Stimulated activated naive B cell treated with anti-CD40 and anti-IgM and Interleukin-4, amounts not matched to agents 10 μg/mL and 1 μg/mL and 100 μg/mL, for 72 hours (primary cell): ENCODE data around the gene GBA2.
A peak's percentile ranks its signal among the peaks of the same experiment; 100 is the strongest.

Source experiments
- ATAC-seq, 2 donors: fragments of 150-1000 bp; cut with Tn5 transposase; replicated peaks; 2 replicates each; pipeline ENCODE4 v1.10.0; 2021; ENCODE audit warnings: moderate library complexity in 1 of 2
- DNase-seq: peaks from one replicate; pipeline ENCODE4 v3.0.0; 2021
- H3K27ac Mint-ChIP-seq: one replicate; pipeline ENCODE4 v1.8.0; 2022; ENCODE audit warnings: mild to moderate bottlenecking, mixed read lengths
- H3K27me3 Mint-ChIP-seq, 2 donors: one replicate each; pipeline ENCODE4 v1.8.0; 2022; ENCODE audit warnings: mixed read lengths in 2 of 2
- H3K36me3 Mint-ChIP-seq, 2 donors: one replicate each; pipeline ENCODE4 v1.8.0; 2022; ENCODE audit warnings: mixed read lengths in 2 of 2, mild to moderate bottlenecking in 1 of 2
- H3K4me1 Mint-ChIP-seq, 2 donors: one replicate each; pipeline ENCODE4 v1.8.0; 2022; ENCODE audit warnings: mixed read lengths in 2 of 2, mild to moderate bottlenecking in 1 of 2
- H3K4me3 Mint-ChIP-seq, 2 donors: one replicate each; pipeline ENCODE4 v1.8.0; 2022; ENCODE audit warnings: mild to moderate bottlenecking in 2 of 2, mixed read lengths in 2 of 2, moderate library complexity in 1 of 2
- H3K9me3 Mint-ChIP-seq, 2 donors: one replicate each; pipeline ENCODE4 v1.8.0; 2022; ENCODE audit warnings: mixed read lengths in 2 of 2, mild to moderate bottlenecking in 1 of 2

Gene GBA2

DNA sequence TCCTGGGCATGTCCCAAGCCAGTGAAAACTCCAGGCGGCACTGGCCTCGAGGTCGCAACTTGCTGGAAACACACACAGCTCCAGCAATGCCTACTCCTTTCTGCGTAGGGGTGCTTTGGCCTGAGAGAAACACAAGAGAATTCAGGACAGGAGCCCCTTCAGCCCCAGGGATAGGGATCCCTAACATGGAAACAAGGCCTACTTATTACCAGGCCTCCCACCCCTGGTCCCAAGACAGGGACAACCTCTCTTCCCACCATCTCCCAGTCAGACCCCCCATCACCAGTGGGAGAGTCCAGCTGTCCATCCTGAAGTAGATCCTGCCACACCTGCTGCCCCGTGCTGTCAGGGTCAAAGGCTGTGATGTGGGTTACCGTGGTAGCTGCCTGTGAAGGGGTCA, 8.8 kb downstream of the GBA2 start:
- Mint-ChIP-seq H3K36me3 (peaks cover 55 to 73% of the 10 kb centered on the region in 2 donors), H3K27ac (no peak overlapping the region), H3K9me3 (no peaks in the 10 kb centered on the region), H3K4me1 (peaks cover 14 to 34% of the 10 kb centered on the region in 2 donors), H3K27me3 (no peaks in the 10 kb centered on the region), H3K4me3 (no peak overlapping the region)
- DNase-seq (no peak), ATAC-seq (no peak)

DNA sequence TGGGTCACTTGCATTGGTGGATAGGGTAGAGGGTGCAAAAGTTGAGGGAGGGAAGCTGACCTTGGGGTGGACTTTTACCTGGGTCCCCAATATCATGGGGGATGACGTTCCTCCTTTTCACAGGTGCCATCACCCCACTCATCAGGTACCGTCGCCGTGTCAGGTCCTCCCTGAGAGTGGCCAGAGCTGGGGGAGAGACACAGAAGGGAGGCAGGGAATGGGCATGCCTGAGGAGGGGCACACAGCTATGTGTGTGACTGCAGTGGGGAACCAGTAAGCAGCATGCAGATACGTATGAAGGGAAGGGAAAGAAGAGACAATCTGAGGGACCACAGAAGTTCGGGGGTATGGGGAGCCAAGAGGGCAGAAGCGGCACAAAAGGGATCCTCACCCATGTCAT, 10.1 kb downstream of the GBA2 start:
- Mint-ChIP-seq H3K9me3 (no peaks in the 10 kb centered on the region), H3K36me3 (peaks cover 59 to 69% of the 10 kb centered on the region in 2 donors), H3K4me3 (no peak overlapping the region), H3K27me3 (no peaks in the 10 kb centered on the region), H3K27ac (peak overlapping the region; percentile 77), H3K4me1 (peaks cover 16 to 29% of the 10 kb centered on the region in 2 donors)
- ATAC-seq (no peak), DNase-seq (no peak)

DNA sequence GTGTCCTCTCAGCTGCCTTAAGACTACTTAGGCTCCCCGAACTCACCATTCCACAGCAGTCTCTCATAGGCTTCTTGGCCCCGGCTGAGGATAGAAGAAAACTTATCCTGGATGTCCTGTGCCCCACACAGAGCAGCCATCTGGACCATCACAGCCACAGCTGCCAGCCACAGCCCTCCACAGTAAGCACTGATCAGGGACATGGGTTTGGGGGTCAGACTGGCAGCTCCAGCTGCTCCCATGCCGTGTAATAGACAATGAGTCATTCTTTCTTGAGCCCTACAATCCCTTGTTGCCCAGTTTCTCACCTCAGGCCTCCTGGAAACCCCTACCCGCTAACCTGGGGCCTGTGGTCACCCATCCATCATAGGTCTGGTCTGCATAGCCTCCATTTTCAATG, 10.8 kb downstream of the GBA2 start:
- ATAC-seq = no peak
- H3K4me1 Mint-ChIP-seq = peaks cover 12 to 26% of the 10 kb centered on the region in 2 donors
- H3K4me3 Mint-ChIP-seq = no peak overlapping the region
- H3K27me3 Mint-ChIP-seq = no peaks in the 10 kb centered on the region
- H3K9me3 Mint-ChIP-seq = no peaks in the 10 kb centered on the region
- no peak for DNase-seq
- H3K36me3 Mint-ChIP-seq = peaks cover 55 to 66% of the 10 kb centered on the region in 2 donors
- peak overlapping the region; percentile 77 for H3K27ac Mint-ChIP-seq

GRCh38 chr9:35737143-35737542, 11.9 kb downstream of the GBA2 start:
- Mint-ChIP-seq H3K4me3 (no peak overlapping the region), H3K4me1 (peaks cover 15 to 30% of the 10 kb centered on the region in 2 donors), H3K36me3 (peaks cover 57 to 64% of the 10 kb centered on the region in 2 donors), H3K27me3 (no peaks in the 10 kb centered on the region), H3K27ac (no peak overlapping the region), H3K9me3 (no peaks in the 10 kb centered on the region)
- ATAC-seq (no peak), DNase-seq (no peak)

DNA sequence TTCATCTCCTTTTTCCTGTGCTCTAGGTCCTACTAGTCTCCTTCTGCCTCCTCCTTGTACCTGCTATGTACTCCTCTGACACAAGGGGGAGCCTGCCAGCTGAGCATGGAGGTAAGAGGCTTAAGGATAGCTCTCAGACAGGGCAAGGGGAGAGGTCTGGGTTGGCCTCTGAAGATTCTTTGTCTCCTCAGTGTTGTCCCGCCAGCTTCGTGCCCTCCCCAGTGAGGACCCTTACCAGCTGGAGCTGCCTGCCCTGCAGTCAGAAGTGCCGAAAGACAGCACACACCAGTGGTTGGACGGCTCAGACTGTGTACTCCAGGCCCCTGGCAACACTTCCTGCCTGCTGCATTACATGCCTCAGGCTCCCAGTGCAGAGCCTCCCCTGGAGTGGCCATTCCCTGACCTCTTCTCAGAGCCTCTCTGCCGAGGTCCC, 12.8 kb downstream of the GBA2 start:
- H3K4me3 Mint-ChIP-seq = no peak overlapping the region

DNA sequence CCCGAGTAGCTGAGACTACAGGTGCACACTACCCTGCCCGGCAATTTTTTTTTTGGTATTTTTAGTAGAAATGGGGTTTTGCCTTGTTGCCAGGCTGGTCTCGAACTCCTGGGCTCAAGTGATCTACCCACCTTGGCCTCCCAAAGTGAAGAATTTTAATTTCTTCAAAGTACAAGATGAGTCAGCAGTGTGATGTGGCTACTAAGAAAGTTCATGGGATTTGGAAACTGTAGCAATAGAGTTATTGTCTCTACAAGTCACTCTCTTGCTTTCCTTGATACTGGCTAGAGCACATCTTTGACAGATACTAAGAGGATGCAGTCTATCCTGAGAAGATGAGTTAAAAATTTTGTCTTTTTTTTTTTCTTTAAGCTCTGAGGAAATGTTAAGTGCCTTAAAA, 14.9 kb downstream of the GBA2 start:
- Mint-ChIP-seq H3K27ac (no peak overlapping the region), H3K36me3 (peaks cover 40 to 46% of the 10 kb centered on the region in 2 donors)
- no peak for ATAC-seq

More for the DNA sequence above, 12.8 kb downstream of the GBA2 start:
- ATAC-seq = no peak
- peaks cover 16 to 26% of the 10 kb centered on the region in 2 donors for H3K4me1 Mint-ChIP-seq
- H3K9me3 Mint-ChIP-seq = no peaks in the 10 kb centered on the region
- peak; percentile 53 for DNase-seq
- no peaks in the 10 kb centered on the region for H3K27me3 Mint-ChIP-seq
- H3K27ac Mint-ChIP-seq = no peak overlapping the region
- H3K36me3 Mint-ChIP-seq = peaks cover 51 to 60% of the 10 kb centered on the region in 2 donors

DNA sequence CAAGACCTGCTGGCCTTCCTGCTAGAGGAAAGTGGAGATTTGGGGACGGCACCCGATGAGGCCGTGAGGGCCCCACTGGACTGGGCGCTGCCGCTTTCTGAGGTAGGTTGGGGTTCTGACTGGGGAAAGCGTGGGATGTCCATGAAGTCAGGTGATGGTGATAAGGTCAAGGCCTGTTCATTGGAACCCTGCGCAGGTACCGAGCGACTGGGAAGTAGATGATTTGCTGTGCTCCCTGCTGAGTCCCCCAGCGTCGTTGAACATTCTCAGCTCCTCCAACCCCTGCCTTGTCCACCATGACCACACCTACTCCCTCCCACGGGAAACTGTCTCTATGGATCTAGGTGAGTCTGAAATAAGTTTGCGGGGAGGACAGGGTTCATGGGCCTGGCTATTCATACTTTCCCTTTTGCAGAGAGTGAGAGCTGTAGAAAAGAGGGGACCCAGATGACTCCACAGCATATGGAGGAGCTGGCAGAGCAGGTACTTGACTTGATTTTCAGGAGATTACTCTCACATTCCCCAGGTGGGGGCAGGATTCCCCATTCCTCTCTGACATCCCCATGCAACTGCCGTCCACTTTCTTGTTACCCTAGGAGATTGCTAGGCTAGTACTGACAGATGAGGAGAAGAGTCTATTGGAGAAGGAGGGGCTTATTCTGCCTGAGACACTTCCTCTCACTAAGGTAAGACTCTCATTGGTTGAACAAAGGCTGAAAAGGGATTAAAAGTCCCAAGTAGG, 16.1 kb downstream of the GBA2 start:
- no peaks in the 10 kb centered on the region for H3K9me3 Mint-ChIP-seq
- DNase-seq (peak; percentile 71), ATAC-seq (peak; percentile 53 to 60)
- H3K27me3 Mint-ChIP-seq = no peaks in the 10 kb centered on the region
- peaks cover 15 to 26% of the 10 kb centered on the region in 2 donors for H3K4me1 Mint-ChIP-seq
- H3K36me3 Mint-ChIP-seq = peaks cover 30 to 35% of the 10 kb centered on the region in 2 donors
- peak overlapping the region; percentile 98 for H3K27ac Mint-ChIP-seq
- H3K4me3 Mint-ChIP-seq = no peak overlapping the region

More for the DNA sequence above, 14.9 kb downstream of the GBA2 start:
- DNase-seq = no peak
- Mint-ChIP-seq H3K27me3 (no peaks in the 10 kb centered on the region), H3K4me3 (peak overlapping the region; percentile 7 to 40), H3K9me3 (no peaks in the 10 kb centered on the region), H3K4me1 (peaks cover 17 to 26% of the 10 kb centered on the region in 2 donors)

DNA sequence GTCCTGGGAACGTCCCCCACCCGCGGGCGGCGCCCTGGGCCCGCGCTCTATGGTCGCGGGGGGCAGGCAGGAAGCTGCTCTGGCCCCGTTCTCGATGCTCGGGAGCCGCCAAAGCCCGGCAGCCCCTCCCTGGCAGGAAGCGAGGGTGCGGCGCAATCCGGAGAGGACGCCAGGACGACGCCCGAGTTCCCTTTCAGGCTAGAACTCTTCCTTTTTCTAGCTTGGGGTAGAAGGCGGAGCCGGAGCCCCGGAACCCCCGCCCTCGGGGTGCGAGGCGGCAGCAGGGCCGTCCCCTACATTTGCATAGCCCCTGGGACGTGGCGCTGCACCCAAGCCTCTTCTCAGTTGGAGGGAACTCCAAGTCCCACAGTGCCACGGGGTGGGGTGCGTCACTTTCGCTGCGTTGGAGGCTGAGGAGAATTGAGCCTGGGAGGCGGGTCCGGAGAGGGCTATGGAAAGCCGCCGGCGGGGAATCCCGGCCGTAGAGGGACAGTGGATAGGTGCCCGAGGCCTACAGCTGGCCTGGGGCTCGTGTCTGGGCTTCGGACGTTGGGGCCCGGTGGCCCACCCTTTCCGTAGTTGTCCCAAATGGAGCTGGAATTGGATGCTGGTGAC, 16.7 kb downstream of the GBA2 start, which contains the start of the genes CREB3 and TLN1:
TSS of gene CREB3 (plus strand) at position 482 of the 615 bp plus-strand sequence. CDS start at position 589, 107 bp downstream.
TSS of gene TLN1 (minus strand) at position 11 of the 615 bp plus-strand sequence. CDS start 6,501 bp downstream, outside the sequence.
- Mint-ChIP-seq H3K4me1 (peaks cover 15 to 26% of the 10 kb centered on the region in 2 donors), H3K36me3 (peaks cover 28 to 29% of the 10 kb centered on the region in 2 donors), H3K27me3 (no peaks in the 10 kb centered on the region), H3K4me3 (no peak within 1 kb of the TSS), H3K9me3 (no peaks in the 10 kb centered on the region), H3K27ac (peak within 1 kb of the TSS; percentile 98)
- DNase-seq = peak; percentile 99
- ATAC-seq = peak; percentile 86 to 88

- H3K4me1 Mint-ChIP-seq = peaks cover 21 to 26% of the 10 kb centered on the region in 2 donors
- no peak for ATAC-seq
- H3K9me3 Mint-ChIP-seq = no peaks in the 10 kb centered on the region
- no peak overlapping the region for H3K4me3 Mint-ChIP-seq
- H3K36me3 Mint-ChIP-seq = peaks cover 29 to 32% of the 10 kb centered on the region in 2 donors
- H3K27ac Mint-ChIP-seq = peak overlapping the region; percentile 98
- H3K27me3 Mint-ChIP-seq = no peaks in the 10 kb centered on the region
- DNase-seq = no peak
These were observed 17.4 kb downstream of the GBA2 start for GRCh38 chr9:35731415-35732184.

DNA sequence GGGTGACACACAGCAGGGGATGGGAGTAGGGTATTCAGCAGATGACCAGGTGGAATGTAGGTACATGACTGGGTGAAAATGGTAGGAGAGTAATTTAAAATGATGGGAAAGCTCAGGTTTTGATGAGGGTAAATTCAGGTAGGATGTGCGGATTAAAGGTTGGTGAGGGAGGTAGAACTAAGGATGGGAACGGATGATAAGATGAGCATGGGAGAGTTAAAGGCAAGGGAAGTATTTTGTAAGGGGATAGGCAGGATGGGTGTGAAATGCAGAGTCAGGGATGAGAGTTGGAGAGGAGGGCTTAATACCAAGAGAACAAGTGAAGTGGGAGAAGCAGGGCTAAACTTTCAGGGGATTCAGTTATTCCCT, 18.6 kb downstream of the GBA2 start:
- Mint-ChIP-seq H3K9me3 (no peaks in the 10 kb centered on the region), H3K4me1 (peaks cover 16 to 19% of the 10 kb centered on the region in 2 donors), H3K36me3 (peaks cover 29 to 32% of the 10 kb centered on the region in 2 donors), H3K4me3 (no peak overlapping the region), H3K27me3 (no peaks in the 10 kb centered on the region), H3K27ac (peak overlapping the region; percentile 83)
- no peak for ATAC-seq
- DNase-seq = no peak

- no peak overlapping the region for H3K4me3 Mint-ChIP-seq
- no peaks in the 10 kb centered on the region for H3K9me3 Mint-ChIP-seq
- ATAC-seq = no peak
- peaks cover 25 to 32% of the 10 kb centered on the region in 2 donors for H3K36me3 Mint-ChIP-seq
- no peaks in the 10 kb centered on the region for H3K27me3 Mint-ChIP-seq
- H3K27ac Mint-ChIP-seq = peak overlapping the region; percentile 83
- peaks cover 15 to 18% of the 10 kb centered on the region in 2 donors for H3K4me1 Mint-ChIP-seq
- no peak for DNase-seq
These were observed 19.1 kb downstream of the GBA2 start for GRCh38 chr9:35729700-35730485.

GRCh38 chr9:35729101-35729500, 19.9 kb downstream of the GBA2 start:
- Mint-ChIP-seq H3K36me3 (peaks cover 30 to 38% of the 10 kb centered on the region in 2 donors), H3K4me3 (no peak overlapping the region), H3K9me3 (no peaks in the 10 kb centered on the region), H3K4me1 (peaks cover 11 to 23% of the 10 kb centered on the region in 2 donors), H3K27me3 (no peaks in the 10 kb centered on the region), H3K27ac (no peak overlapping the region)
- no peak for ATAC-seq
- no peak for DNase-seq

- DNase-seq = peak; percentile 28
- no peaks in the 10 kb centered on the region for H3K27me3 Mint-ChIP-seq
- no peaks in the 10 kb centered on the region for H3K9me3 Mint-ChIP-seq
- peaks cover 7 to 23% of the 10 kb centered on the region in 2 donors for H3K4me1 Mint-ChIP-seq
- peaks cover 31 to 41% of the 10 kb centered on the region in 2 donors for H3K36me3 Mint-ChIP-seq
- H3K27ac Mint-ChIP-seq = no peak overlapping the region
- no peak overlapping the region for H3K4me3 Mint-ChIP-seq
- ATAC-seq = no peak
These were observed 20.7 kb downstream of the GBA2 start for GRCh38 chr9:35728041-35728971.
